Sigmoid colon (tissue), 7 donors: ENCODE data around the gene BPIFB3. TPM values are rescaled to one million over a fixed set of nuclear protein-coding genes. Genes with fewer than 3 reads are reported as not detected.

ENCODE experiments used
- DNase-seq: peaks from one replicate; pipeline ENCODE4 v3.0.0-alpha.2; 2019
- H3K27ac ChIP-seq, 4 donors: fragments of 200-600 bp; sonication (generic); one replicate each; pipeline ENCODE4 v1.5.1; 2016 to 2019; ENCODE audit warnings: mild to moderate bottlenecking in 1 of 4
- H3K27me3 ChIP-seq, 3 donors: fragments of 200-600 bp; sonication (generic); one replicate each; pipeline ENCODE4 v1.5.1; 2019; ENCODE audit warnings: mild to moderate bottlenecking in 1 of 3
- H3K36me3 ChIP-seq, 4 donors: fragments of 200-600 bp; sonication (generic); one replicate each; pipeline ENCODE4 v1.5.1; 2016 to 2019
- H3K4me1 ChIP-seq, 4 donors: fragments of 200-600 bp; sonication (generic); one replicate each; pipeline ENCODE4 v1.5.1; 2017 to 2019
- H3K4me3 ChIP-seq, 4 donors: fragments of 200-600 bp; sonication (generic); one replicate each; pipeline ENCODE4 v1.5.1; 2017 to 2019; ENCODE audit warnings: mild to moderate bottlenecking in 2 of 4, moderate library complexity in 1 of 4
- H3K9me3 ChIP-seq, 4 donors: fragments of 200-600 bp in 3 of 4; sonication (generic) in 3 of 4; one replicate each; pipeline versions ENCODE4 v1.5.1 to v1.6.1; 2013 to 2019
- EP300 ChIP-seq, 4 donors: sonication (generic); formaldehyde crosslinking; IDR thresholded peaks; one replicate each; pipeline ENCODE4 v1.6.1; 2017; ENCODE audit warnings: antibody characterized with exemption in 4 of 4
- POLR2A ChIP-seq, 2 donors: fragments of 450-650 bp; IDR thresholded peaks; one replicate each; pipeline ENCODE4 v1.6.1; 2016; ENCODE audit warnings: antibody characterized with exemption in 2 of 2, mild to moderate bottlenecking in 2 of 2, moderate library complexity in 2 of 2
- POLR2AphosphoS5 ChIP-seq, 4 donors: sonication (generic); formaldehyde crosslinking; IDR thresholded peaks; one replicate each; pipeline ENCODE4 v1.6.1; 2017; ENCODE audit warnings: antibody characterized with exemption in 4 of 4
- WGBS, 2 donors: extraction: QIAGEN DNeasy Blood & Tissue Kit; methylation state at CpG; one replicate each; pipeline ENCODE4 v1.1.7; 2013; 5-methylcytosine and 5-hydroxymethylcytosine counted together
- intact Hi-C: fragments of 100-400 bp; cut with DNase I; formaldehyde crosslinking; loops from one replicate; pipeline ENCODE4 v1.15.1; 2023
- polyA plus RNA-seq, 3 donors: library from polyadenylated mRNA; stranded (reverse); fragments of 200-250 nt; gene quantifications; one replicate each; pipeline ENCODE4 v1.2.3, GENCODE V29; 2013
- total RNA-seq, 4 donors: library from RNA; depleted of rRNA; stranded (reverse); fragments of >200 nt; gene quantifications; one replicate each; pipeline ENCODE4 v1.1.0, GENCODE V29; 2016
- TF ChIP-seq, protein P1 (sequence below), 4 experiments: fragments of 450-650 bp in 3 of 4; fragments of 200-600 bp in 1 of 4; IDR thresholded peaks; one replicate each; pipeline ENCODE4 v1.5.1; 2016 to 2019; ENCODE audit warnings: antibody characterized with exemption in 4 of 4, mild to moderate bottlenecking in 3 of 4, moderate library complexity in 2 of 4
- donor health status: healthy with polysubstance abuse.
- donor health status: Bipolar disorder and iron deficiency.
- donor health status: healthy.

BPIFB3 gene
- total and polyA plus RNA-seq, 7 donors: not detected

GRCh38 chr20:33067806-33068205 lies 14.1 kb downstream of the BPIFB3 start:
- Histone ChIP-seq H3K9me3 (no peaks in the 10 kb centered on the region), H3K27me3 (no peaks in the 10 kb centered on the region), H3K36me3 (no peaks in the 10 kb centered on the region), H3K4me3 (no peak overlapping the region), H3K4me1 (no peaks in the 10 kb centered on the region), H3K27ac (no peak overlapping the region)
- WGBS, 2 donors: 68 to 71% methylated on average over 3 of the region's 3 CpGs
- TF ChIP-seq POLR2AphosphoS5 (IDR thresholded peaks at IDR 0.05) (no peak), POLR2A (IDR thresholded peaks at IDR 0.05) (no peak), EP300 (IDR thresholded peaks at IDR 0.05) (no peak)
- TF ChIP-seq, protein P1, sequence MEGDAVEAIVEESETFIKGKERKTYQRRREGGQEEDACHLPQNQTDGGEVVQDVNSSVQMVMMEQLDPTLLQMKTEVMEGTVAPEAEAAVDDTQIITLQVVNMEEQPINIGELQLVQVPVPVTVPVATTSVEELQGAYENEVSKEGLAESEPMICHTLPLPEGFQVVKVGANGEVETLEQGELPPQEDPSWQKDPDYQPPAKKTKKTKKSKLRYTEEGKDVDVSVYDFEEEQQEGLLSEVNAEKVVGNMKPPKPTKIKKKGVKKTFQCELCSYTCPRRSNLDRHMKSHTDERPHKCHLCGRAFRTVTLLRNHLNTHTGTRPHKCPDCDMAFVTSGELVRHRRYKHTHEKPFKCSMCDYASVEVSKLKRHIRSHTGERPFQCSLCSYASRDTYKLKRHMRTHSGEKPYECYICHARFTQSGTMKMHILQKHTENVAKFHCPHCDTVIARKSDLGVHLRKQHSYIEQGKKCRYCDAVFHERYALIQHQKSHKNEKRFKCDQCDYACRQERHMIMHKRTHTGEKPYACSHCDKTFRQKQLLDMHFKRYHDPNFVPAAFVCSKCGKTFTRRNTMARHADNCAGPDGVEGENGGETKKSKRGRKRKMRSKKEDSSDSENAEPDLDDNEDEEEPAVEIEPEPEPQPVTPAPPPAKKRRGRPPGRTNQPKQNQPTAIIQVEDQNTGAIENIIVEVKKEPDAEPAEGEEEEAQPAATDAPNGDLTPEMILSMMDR (IDR thresholded peaks at IDR 0.05): no peak
- no peak for DNase-seq
- intact Hi-C loops: no loop called here

- Histone ChIP-seq H3K4me1 (no peaks in the 10 kb centered on the region), H3K27me3 (no peaks in the 10 kb centered on the region), H3K36me3 (no peaks in the 10 kb centered on the region), H3K27ac (no peak overlapping the region), H3K4me3 (no peak overlapping the region), H3K9me3 (no peaks in the 10 kb centered on the region)
- 67 to 81% methylated on average over 12 of the region's 12 CpGs for WGBS, 2 donors
- TF ChIP-seq POLR2A (IDR thresholded peaks at IDR 0.05): no peak
- no peak for TF ChIP-seq POLR2AphosphoS5 (IDR thresholded peaks at IDR 0.05)
- TF ChIP-seq, protein P1 (IDR thresholded peaks at IDR 0.05): no peak
- no peak for TF ChIP-seq EP300 (IDR thresholded peaks at IDR 0.05)
- intact Hi-C loops: no loop called here
- DNase-seq: no peak
Observed at GRCh38 chr20:33068251-33068939, 14.7 kb downstream of the BPIFB3 start.

DNA sequence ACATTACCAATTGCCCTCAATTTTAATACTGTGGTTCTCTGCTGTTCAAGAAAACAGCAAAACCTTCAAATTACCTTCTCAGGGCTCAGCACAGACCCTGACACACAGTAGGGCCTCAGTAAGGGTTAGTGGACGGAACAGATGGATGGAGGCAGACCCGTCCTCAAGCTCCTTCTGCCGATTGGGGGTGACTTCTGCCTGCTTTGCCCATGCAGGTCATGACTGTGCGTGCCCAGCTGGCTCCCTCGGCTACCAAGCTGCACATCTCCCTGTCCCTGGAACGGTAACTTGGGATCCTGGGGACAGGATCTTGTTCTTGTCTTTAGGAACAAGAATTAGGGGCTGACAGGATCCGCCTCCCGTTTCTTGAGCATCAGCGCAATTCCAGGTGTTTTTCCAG lies 16.0 kb downstream of the BPIFB3 start:
- Histone ChIP-seq H3K27ac (no peak overlapping the region), H3K36me3 (no peaks in the 10 kb centered on the region), H3K4me1 (no peaks in the 10 kb centered on the region), H3K4me3 (no peak overlapping the region), H3K9me3 (no peaks in the 10 kb centered on the region), H3K27me3 (no peaks in the 10 kb centered on the region)
- intact Hi-C loops: no loop called here
- WGBS, 2 donors: 83 to 89% methylated on average over 9 of the region's 9 CpGs
- TF ChIP-seq EP300 (IDR thresholded peaks at IDR 0.05) (no peak), POLR2A (IDR thresholded peaks at IDR 0.05) (no peak), POLR2AphosphoS5 (IDR thresholded peaks at IDR 0.05) (no peak)
- TF ChIP-seq, protein P1 (IDR thresholded peaks at IDR 0.05): no peak
- DNase-seq: no peak

GRCh38 chr20:33070111-33071053 lies 16.7 kb downstream of the BPIFB3 start:
- H3K27ac ChIP-seq: no peak overlapping the region
- 73 to 80% methylated on average over 19 of the region's 19 CpGs for WGBS, 2 donors
- no peaks in the 10 kb centered on the region for H3K4me1 ChIP-seq
- TF ChIP-seq POLR2AphosphoS5 (IDR thresholded peaks at IDR 0.05): no peak
- TF ChIP-seq, protein P1 (IDR thresholded peaks at IDR 0.05): no peak
- no peak for TF ChIP-seq POLR2A (IDR thresholded peaks at IDR 0.05)
- no peak for TF ChIP-seq EP300 (IDR thresholded peaks at IDR 0.05)
- no peak overlapping the region for H3K4me3 ChIP-seq
- no peaks in the 10 kb centered on the region for H3K36me3 ChIP-seq
- H3K27me3 ChIP-seq: no peaks in the 10 kb centered on the region
- intact Hi-C loops: no loop called here
- no peak for DNase-seq
- H3K9me3 ChIP-seq: no peaks in the 10 kb centered on the region
